ENCODE measurements around the gene PLEKHM3. TPM values are rescaled to one million over a fixed set of nuclear protein-coding genes. Genes with fewer than 3 reads are reported as not detected.

The PLEKHM3 gene
- total RNA-seq, 1 experiment from 2014 or later, result 6.5 TPM

DNA sequence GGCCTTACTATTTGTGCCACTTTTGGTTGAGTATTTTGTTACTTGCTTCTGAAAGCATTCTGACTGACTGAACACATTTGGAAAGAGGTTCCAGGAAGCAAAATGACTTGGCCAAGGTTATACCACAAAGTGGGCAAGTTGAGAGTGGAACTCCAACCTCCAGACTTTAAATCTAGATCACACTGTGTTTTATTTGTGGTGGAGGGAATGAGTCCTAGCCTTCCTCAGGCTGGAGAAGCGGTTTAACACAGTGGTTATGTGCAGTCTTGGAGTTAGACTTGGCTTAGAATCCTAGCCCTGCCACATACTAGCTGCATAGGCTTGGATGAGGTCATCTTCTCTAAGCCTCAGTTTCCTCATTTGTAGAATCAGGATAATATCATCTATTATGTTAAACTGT, 33.4 kb downstream of the PLEKHM3 start:
- H3K27me3 ChIP-seq (replicated peaks; ENCODE audit: insufficient read depth, low read depth, low read length, poor library complexity), result no peaks in the 10 kb centered on the region
- intact Hi-C loops (cut with micrococcal nuclease; ENCODE audit: unreplicated experiment), result no loop called here
- POLR2A ChIA-PET (ENCODE audit: low non-redundant PET), result no interaction called here

GRCh38 chr2:207990784-207991183, 34.5 kb downstream of the PLEKHM3 start:
- CTCF ChIA-PET, result no interaction called here
- no peak for DNase-seq (ENCODE audit: low spot score)

More for the DNA sequence above, 33.4 kb downstream of the PLEKHM3 start:
- H3K4me3 ChIP-seq (ENCODE audit: low read depth, low read length, poor library complexity, severe bottlenecking), result no peak overlapping the region
- no peaks in the 10 kb centered on the region for H3K9me3 ChIP-seq (ENCODE audit: low read depth, low read length, poor library complexity, severe bottlenecking)
- H3K27ac ChIP-seq (ENCODE audit: low read depth, low read length, poor library complexity, severe bottlenecking), result no peak overlapping the region
- DNase-seq (ENCODE audit: low spot score), result no peak
- CTCF ChIA-PET, result no interaction called here
- H3K36me3 ChIP-seq (ENCODE audit: insufficient read depth, low read length, poor library complexity, severe bottlenecking), result no peaks in the 10 kb centered on the region
- no peaks in the 10 kb centered on the region for H3K4me1 ChIP-seq (ENCODE audit: insufficient read depth, low read length, poor library complexity, severe bottlenecking)
- TF ChIP-seq CTCF (conservative IDR thresholded peaks at IDR 0.05; ENCODE audit: low read depth, low read length), result no peak
- no peak for TF ChIP-seq EZH2 (IDR thresholded peaks at IDR 0.05; ENCODE audit: borderline replicate concordance, low read depth, low read length, poor library complexity, severe bottlenecking)
- no TSS peak for BruUV-seq (replicated peaks)

DNA sequence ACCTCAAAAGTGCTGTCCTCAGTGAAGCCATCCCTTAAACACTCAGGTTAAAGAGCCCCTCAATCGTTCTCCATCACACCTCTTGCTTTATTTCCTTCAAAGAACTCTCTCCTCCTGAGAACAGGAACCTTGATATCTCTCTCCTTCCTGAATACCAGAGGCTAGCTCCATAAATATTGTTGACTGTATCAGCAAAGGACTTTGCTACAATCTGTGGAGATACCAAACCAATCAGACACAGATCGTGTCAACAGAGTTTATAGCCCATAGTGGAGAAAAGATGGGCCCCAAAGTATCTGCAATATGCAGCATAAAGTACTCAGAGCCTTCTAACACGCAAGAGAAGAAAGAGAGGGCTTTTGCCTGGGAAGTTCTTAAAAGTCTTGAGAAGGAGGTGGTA, 36.4 kb downstream of the PLEKHM3 start:
- Histone ChIP-seq H3K4me1 (ENCODE audit: insufficient read depth, low read length, poor library complexity, severe bottlenecking) (no peaks in the 10 kb centered on the region), H3K4me3 (ENCODE audit: low read depth, low read length, poor library complexity, severe bottlenecking) (no peak overlapping the region), H3K27ac (ENCODE audit: low read depth, low read length, poor library complexity, severe bottlenecking) (no peak overlapping the region), H3K36me3 (ENCODE audit: insufficient read depth, low read length, poor library complexity, severe bottlenecking) (no peaks in the 10 kb centered on the region), H3K27me3 (replicated peaks; ENCODE audit: insufficient read depth, low read depth, low read length, poor library complexity) (no peaks in the 10 kb centered on the region), H3K9me3 (ENCODE audit: low read depth, low read length, poor library complexity, severe bottlenecking) (no peaks in the 10 kb centered on the region)
- CTCF ChIA-PET, result no interaction called here
- DNase-seq (ENCODE audit: low spot score), result no peak
- POLR2A ChIA-PET (ENCODE audit: low non-redundant PET), result no interaction called here
- BruUV-seq (replicated peaks), result no TSS peak
- intact Hi-C loops (cut with micrococcal nuclease; ENCODE audit: unreplicated experiment), result no loop called here
- no peak for TF ChIP-seq EZH2 (IDR thresholded peaks at IDR 0.05; ENCODE audit: borderline replicate concordance, low read depth, low read length, poor library complexity, severe bottlenecking)
- TF ChIP-seq CTCF (conservative IDR thresholded peaks at IDR 0.05; ENCODE audit: low read depth, low read length), result no peak

More at GRCh38 chr2:207990784-207991183, 34.5 kb downstream of the PLEKHM3 start:
- intact Hi-C loops (cut with micrococcal nuclease; ENCODE audit: unreplicated experiment), result no loop called here
- no peak overlapping the region for H3K4me3 ChIP-seq (ENCODE audit: low read depth, low read length, poor library complexity, severe bottlenecking)
- H3K27ac ChIP-seq (ENCODE audit: low read depth, low read length, poor library complexity, severe bottlenecking), result no peak overlapping the region
- BruUV-seq (replicated peaks), result no TSS peak
- POLR2A ChIA-PET (ENCODE audit: low non-redundant PET), result no interaction called here
- H3K4me1 ChIP-seq (ENCODE audit: insufficient read depth, low read length, poor library complexity, severe bottlenecking), result no peaks in the 10 kb centered on the region
- H3K27me3 ChIP-seq (replicated peaks; ENCODE audit: insufficient read depth, low read depth, low read length, poor library complexity), result no peaks in the 10 kb centered on the region
- TF ChIP-seq EZH2 (IDR thresholded peaks at IDR 0.05; ENCODE audit: borderline replicate concordance, low read depth, low read length, poor library complexity, severe bottlenecking) (no peak), CTCF (conservative IDR thresholded peaks at IDR 0.05; ENCODE audit: low read depth, low read length) (no peak)
- no peaks in the 10 kb centered on the region for H3K36me3 ChIP-seq (ENCODE audit: insufficient read depth, low read length, poor library complexity, severe bottlenecking)
- H3K9me3 ChIP-seq (ENCODE audit: low read depth, low read length, poor library complexity, severe bottlenecking), result no peaks in the 10 kb centered on the region

Measured in A673 (cell line).